Body of pancreas (tissue), 4 donors: ENCODE measurements around the gene MGAT3.

ENCODE experiments used
- CTCF ChIP-seq, 7 experiments: fragments of 450-650 bp in 4 of 7; fragments of 200-600 bp in 3 of 7; sonication (generic) in 3 of 7; IDR thresholded peaks; one replicate each; pipeline ENCODE4 v1.5.1; 2016 to 2019; ENCODE audit warnings: antibody characterized with exemption in 7 of 7
- POLR2A ChIP-seq, 3 donors: fragments of 450-650 bp; IDR thresholded peaks; one replicate each; pipeline ENCODE4 v1.6.1; 2016; ENCODE audit warnings: antibody characterized with exemption in 3 of 3, mild to moderate bottlenecking in 2 of 3

DNA sequence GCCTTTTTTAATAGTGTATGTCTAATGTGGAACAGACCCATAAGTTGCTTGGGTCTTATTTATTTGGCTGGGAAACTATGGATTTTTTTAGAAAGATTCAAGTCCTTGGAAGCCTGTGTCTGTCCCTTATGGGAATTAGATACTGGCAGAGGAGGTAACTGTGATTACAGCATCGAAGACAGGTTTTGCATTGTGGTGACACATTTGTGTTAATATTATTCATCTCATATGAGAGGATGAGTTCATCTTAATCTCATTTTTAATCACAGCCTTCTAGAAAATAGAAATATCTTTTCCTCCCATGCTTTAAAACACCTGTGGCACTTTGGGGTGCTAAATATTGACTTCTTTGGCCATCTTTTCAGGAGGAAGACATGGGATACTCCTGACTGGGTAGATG lies 48.0 kb upstream of the MGAT3 start:
- TF ChIP-seq POLR2A (IDR thresholded peaks at IDR 0.05), result no peak
- TF ChIP-seq CTCF (IDR thresholded peaks at IDR 0.05), result no peak
